SK-N-SH (cell line): Measurements from ENCODE around the gene S100A7. TPM values are rescaled to one million over a fixed set of nuclear protein-coding genes. Genes with fewer than 3 reads are reported as not detected.
A peak's percentile ranks its signal among the peaks of the same experiment; 100 is the strongest.
"Not testable (repeated sequence)": the region's sequence is repeated elsewhere in the genome, so short reads cannot be mapped to it uniquely, and the experiment has no call there.

Source experiments
- CTCF ChIA-PET: fragments of 300-600, 350-600 bp; formaldehyde crosslinking; extraction: SDS; loops from one replicate; lab custom pipeline; 2021; lab: Yijun Ruan, JAX
- POLR2A ChIA-PET: fragments of 350-600 bp; sonication (Branson Sonifier 250); formaldehyde crosslinking; extraction: SDS; loops from one replicate; lab custom pipeline; 2020; ENCODE audit warnings: antibody characterized with exemption, inconsistent platforms; lab: Yijun Ruan, JAX
- DNase-seq: peaks from one replicate; pipeline ENCODE4 v3.0.0; 2012
- H2AFZ ChIP-seq: fragments of 200-600 bp; sonication (generic); 2 replicates; pipeline ENCODE4 v1.8.1; 2016; ENCODE audit warnings: antibody characterized with exemption, mild to moderate bottlenecking, low read depth
- H3F3A ChIP-seq: fragments of 200-600 bp; sonication (generic); replicated peaks from 2 replicates; pipeline ENCODE3; 2016; ENCODE audit warnings: antibody characterized with exemption, mild to moderate bottlenecking; ENCODE audit not compliant: insufficient read depth
- H3K27ac ChIP-seq, 2 experiments: fragments of 200-500 bp in 1 of 2; fragments of 200-600 bp in 1 of 2; sonication (Bioruptor generic) in 1 of 2; sonication (generic), shearing (Covaris generic) in 1 of 2; 2 replicates each; pipeline versions ENCODE4 v1.5.1 to v1.6.1; 2014 to 2016; ENCODE audit warnings: low read depth in 2 of 2, inconsistent platforms in 1 of 2, low read length in 1 of 2, mild to moderate bottlenecking in 1 of 2, mixed read lengths in 1 of 2
- H3K27me3 ChIP-seq: fragments of 200-600 bp; sonication (generic), shearing (Covaris generic); 2 replicates; pipeline ENCODE4 v1.6.1; 2016; ENCODE audit warnings: mixed run types; ENCODE audit not compliant: insufficient read depth
- H3K36me3 ChIP-seq, 2 experiments: fragments of 200-500 bp in 1 of 2; fragments of 200-600 bp in 1 of 2; sonication (Bioruptor generic) in 1 of 2; sonication (generic) in 1 of 2; replicated peaks in 1 of 2; 2 replicates each; pipeline versions ENCODE3 to v1.5.1; 2014 to 2016; ENCODE audit warnings: low read length in 1 of 2, mild to moderate bottlenecking in 1 of 2; ENCODE audit not compliant: insufficient read depth in 2 of 2, control insufficient read depth in 1 of 2
- H3K4me1 ChIP-seq, 2 experiments: fragments of 200-500 bp in 1 of 2; fragments of 200-600 bp in 1 of 2; sonication (Bioruptor generic) in 1 of 2; sonication (generic), shearing (Covaris generic) in 1 of 2; 2 replicates each; pipeline versions ENCODE4 v1.5.1 to v1.6.1; 2014 to 2016; ENCODE audit warnings: low read depth in 1 of 2, low read length in 1 of 2, mixed run types in 1 of 2; ENCODE audit not compliant: insufficient read depth in 2 of 2, control insufficient read depth in 1 of 2
- H3K4me2 ChIP-seq: fragments of 200-600 bp; sonication (generic), shearing (Covaris generic); 2 replicates; pipeline ENCODE4 v1.6.1; 2017; ENCODE audit warnings: mixed run types
- H3K4me3 ChIP-seq, 2 experiments: fragments of 200-500 bp in 1 of 2; fragments of 200-600 bp in 1 of 2; sonication (Bioruptor generic) in 1 of 2; sonication (generic), shearing (Covaris generic) in 1 of 2; 2 replicates each; pipeline versions ENCODE4 v1.5.1 to v1.8.1; 2014 to 2016; ENCODE audit warnings: low read depth in 2 of 2, inconsistent platforms in 1 of 2, low read length in 1 of 2, mild to moderate bottlenecking in 1 of 2, mixed read lengths in 1 of 2, moderate library complexity in 1 of 2
- H3K79me2 ChIP-seq: fragments of 200-600 bp; sonication (generic); 2 replicates; pipeline ENCODE4 v1.8.1; 2017; ENCODE audit warnings: mild to moderate bottlenecking; ENCODE audit not compliant: insufficient read depth
- H3K9ac ChIP-seq: fragments of 200-600 bp; sonication (generic); 2 replicates; pipeline ENCODE4 v1.6.1; 2017; ENCODE audit warnings: mixed run types
- H3K9me2 ChIP-seq: fragments of 200-600 bp; sonication (generic); 2 replicates; pipeline ENCODE4 v1.6.1; 2017; ENCODE audit warnings: mixed run types
- H3K9me3 ChIP-seq: fragments of 200-600 bp; sonication (generic); 2 replicates; pipeline ENCODE4 v1.6.1; 2017; ENCODE audit warnings: mixed run types, mild to moderate bottlenecking, moderate library complexity
- H4K20me1 ChIP-seq: fragments of 200-600 bp; sonication (generic); 2 replicates; pipeline ENCODE4 v1.6.1; 2017; ENCODE audit warnings: mild to moderate bottlenecking, mixed run types; ENCODE audit not compliant: insufficient read depth
- CTCF ChIP-seq: fragments of 200-600 bp; sonication (generic); IDR thresholded peaks from 2 replicates; pipeline ENCODE4 v1.6.1; 2017; ENCODE audit warnings: antibody characterized with exemption, mild to moderate bottlenecking, moderate library complexity
- GABPA ChIP-seq: IDR thresholded peaks from 2 replicates; pipeline ENCODE4 v1.4.0; 2012; ENCODE audit warnings: low read depth, mild to moderate bottlenecking
- IRF3 ChIP-seq: fragments of 150-350 bp; IDR thresholded peaks from 2 replicates; pipeline ENCODE4 v1.6.1; 2016; ENCODE audit warnings: mild to moderate bottlenecking, low read depth, low read length
- MEF2A ChIP-seq: IDR thresholded peaks from 2 replicates; pipeline ENCODE4 v1.4.0; 2012; ENCODE audit warnings: low read depth, borderline replicate concordance
- RAD21 ChIP-seq: IDR thresholded peaks from 2 replicates; pipeline ENCODE4 v1.6.1; 2012; ENCODE audit warnings: mild to moderate bottlenecking, low read length
- RFX5 ChIP-seq: IDR thresholded peaks from 2 replicates; pipeline ENCODE4 v1.6.1; 2012; ENCODE audit warnings: mild to moderate bottlenecking, improper control_type of control experiment, low read length
- TAF1 ChIP-seq: IDR thresholded peaks from 2 replicates; pipeline ENCODE4 v1.6.1; 2012; ENCODE audit warnings: low read depth, mild to moderate bottlenecking, low read length, moderate library complexity, borderline replicate concordance
- USF1 ChIP-seq: IDR thresholded peaks from 2 replicates; pipeline ENCODE4 v1.4.0; 2012; ENCODE audit warnings: low read depth, borderline replicate concordance
- ZBTB33 ChIP-seq: IDR thresholded peaks from 2 replicates; pipeline ENCODE4 v1.4.0; 2012; ENCODE audit warnings: low read depth, borderline replicate concordance
- polyA plus RNA-seq, 3 experiments: library from polyadenylated mRNA; depleted of rRNA; stranded (reverse); fragments of >200 nt; gene quantifications; 2 replicates each; pipeline ENCODE4 v1.2.3, GENCODE V29; 2012

Gene S100A7
- polyA plus RNA-seq, 1 of the 3 experiments (the other 2 are of a cell fraction): not detected

GRCh38 chr1:153465811-153466636, 5.6 kb upstream of the S100A7 start (continued):
- TF ChIP-seq CTCF (peak; percentile 83), MEF2A (no peak), RFX5 (no peak), IRF3 (no peak), ZBTB33 (no peak), RAD21 (peak; percentile 56), GABPA (no peak), TAF1 (no peak), USF1 (no peak)

- POLR2A ChIA-PET, H3K36me3 ChIP-seq, H2AFZ ChIP-seq, H3K9me2 ChIP-seq, H3K4me3 ChIP-seq, H3F3A ChIP-seq, H3K27ac ChIP-seq, H4K20me1 ChIP-seq, H3K9ac ChIP-seq, H3K79me2 ChIP-seq, H3K4me2 ChIP-seq, DNase-seq, H3K4me1 ChIP-seq, H3K9me3 ChIP-seq: not testable (repeated sequence)
- CTCF ChIA-PET: interaction anchor here (0.9 kb wide), 1 partner anchor 32 kb away, joined by 3 read pairs; no protein-coding TSS in a partner anchor
- peaks cover 22% of the 10 kb centered on the region; the same call in 1 of the 2 replicates for H3K27me3 ChIP-seq
Measured at GRCh38 chr1:153462741-153463140, 2.3 kb upstream of the S100A7 start.
